ENCODE results near the gene RPL13. TPM values are rescaled to one million over a fixed set of nuclear protein-coding genes. Genes with fewer than 3 reads are reported as not detected.

The RPL13 gene
- total and polyA plus RNA-seq, 2 of the 4 experiments (the other 2 are of a cell fraction), result 2,098 to 3,527 TPM

- H2BK120ac ChIP-seq (ENCODE audit: low read depth, low read length), result no peak overlapping the region
- peaks cover 0 to 24% of the 10 kb centered on the region in 2 experiments; a peak in 1 of 4 replicates for H3K79me1 ChIP-seq (ENCODE audit: low read depth in 1 of 2, low read length in 2 of 2)
- BruUV-seq (replicated peaks), result no TSS peak
- no peak overlapping the region for H3K23ac ChIP-seq (ENCODE audit: low read depth, low read length)
- no peak overlapping the region for H3K9ac ChIP-seq (ENCODE audit: low read depth, low read length)
- no peak overlapping the region for H4K5ac ChIP-seq (ENCODE audit: low read depth, low read length)
- H3K27ac ChIP-seq (ENCODE audit: insufficient read depth, low read length), result no peak overlapping the region
- H3K4me3 ChIP-seq (ENCODE audit: insufficient read depth, low read depth, low read length), result no peak overlapping the region
- intact Hi-C loops (cut with micrococcal nuclease) (no loop called here), in situ Hi-C loops (cut with MboI; ENCODE audit: low sequenced_read_pairs) (no loop called here), dilution Hi-C loops (cut with HindIII; ENCODE audit: low sequenced_read_pairs, unreplicated experiment) (no loop called here)
- no peak overlapping the region for H2AK5ac ChIP-seq (ENCODE audit: low read depth, low read length)
- H2BK15ac ChIP-seq (ENCODE audit: low read depth, low read length), result no peak overlapping the region
- H2BK20ac ChIP-seq (ENCODE audit: low read depth, low read length), result no peak overlapping the region
- DNase-seq (no peak), ATAC-seq (ENCODE audit: low read depth) (no peak)
- ChIA-PET POLR2A (ENCODE audit: unreplicated experiment) (no interaction called here), CTCF (no interaction called here)
- H3K4me1 ChIP-seq (ENCODE audit: control insufficient read depth, insufficient read depth, low read length), result 0 out of 2 replicates have a peak, but pooled peaks cover 1% of the 10 kb centered on the region
- no peak overlapping the region for H3K4ac ChIP-seq (ENCODE audit: low read depth, low read length)
- H4K20me1 ChIP-seq (ENCODE audit: insufficient read depth, low read length), result peaks cover 3% of the 10 kb centered on the region; the same call in 1 of the 2 replicates
- H2BK5ac ChIP-seq (ENCODE audit: low read depth, low read length, poor library complexity, severe bottlenecking), result no peak overlapping the region
- H2AK9ac ChIP-seq (replicated peaks; ENCODE audit: low read depth, low read length, poor library complexity), result no peak overlapping the region
- no peaks in the 10 kb centered on the region for H3K9me1 ChIP-seq (ENCODE audit: insufficient read depth, low read length)
- no peak overlapping the region for H3K18ac ChIP-seq (ENCODE audit: low read depth, low read length)
- no peak overlapping the region for H3K14ac ChIP-seq (replicated peaks; ENCODE audit: low read depth, low read length)
- no peak overlapping the region for H3K4me2 ChIP-seq (ENCODE audit: low read depth, low read length)
- no peak overlapping the region for H2AFZ ChIP-seq (replicated peaks; ENCODE audit: low read length, poor library complexity)
- no peaks in the 10 kb centered on the region for H3K27me3 ChIP-seq (ENCODE audit: control insufficient read depth, insufficient read depth, low read length)
- TF ChIP-seq USF2 (IDR thresholded peaks at IDR 0.05; ENCODE audit: low read depth, low read length) (no peak), MXI1 (IDR thresholded peaks at IDR 0.05; ENCODE audit: borderline replicate concordance, low read depth, low read length) (no peak), CHD1 (IDR thresholded peaks at IDR 0.05; ENCODE audit: low read depth, low read length) (no peak), RCOR1 (IDR thresholded peaks at IDR 0.05; ENCODE audit: insufficient replicate concordance, low read length) (no peak), RFX5 (IDR thresholded peaks at IDR 0.05; ENCODE audit: low read depth, low read length) (no peak), BHLHE40 (IDR thresholded peaks at IDR 0.05; ENCODE audit: low read depth, low read length) (no peak), MAFK (IDR thresholded peaks at IDR 0.05; ENCODE audit: low read depth, low read length) (no peak), NFE2L2 (IDR thresholded peaks at IDR 0.05; ENCODE audit: low read depth, low read length) (no peak), CTCF (conservative IDR thresholded peaks at IDR 0.05; ENCODE audit: low read depth, low read length) (no peak), FOS (IDR thresholded peaks at IDR 0.05; ENCODE audit: low read depth, low read length) (no peak), ELK1 (IDR thresholded peaks at IDR 0.05; ENCODE audit: borderline replicate concordance, low read depth, low read length) (no peak), RAD21 (IDR thresholded peaks at IDR 0.05; ENCODE audit: low read length) (no peak), SMC3 (IDR thresholded peaks at IDR 0.05; ENCODE audit: low read depth, low read length) (no peak)
- H3K36me3 ChIP-seq (ENCODE audit: control insufficient read depth, insufficient read depth, low read length), result peaks cover 50% of the 10 kb centered on the region
- WGBS, 2 experiments (ENCODE audit: extremely low coverage in 2 of 2, insufficient read length in 1 of 2), result 92% methylated on average over 3 of the region's 18 CpGs; no CpG with 5 or more reads in 1 of the 2 experiments
- no peak overlapping the region for H4K8ac ChIP-seq (ENCODE audit: low read depth in 2 of 2, low read length in 2 of 2)
- no peaks in the 10 kb centered on the region for H3K9me3 ChIP-seq (ENCODE audit: control insufficient read depth, insufficient read depth, low read length)
- no peak overlapping the region for H3K56ac ChIP-seq (ENCODE audit: extremely low read depth, insufficient read depth, low read length)
- no peak overlapping the region for H4K91ac ChIP-seq (ENCODE audit: insufficient read depth, low read depth, low read length)
Observed at GRCh38 chr16:89553733-89554132, 6.7 kb upstream of the RPL13 start.

Measured in IMR-90 (cell line).